Endometrium (tissue), 2 donors: Measurements from ENCODE around the gene SMIM1.
"Not testable (repeated sequence)": the region's sequence is repeated elsewhere in the genome, so short reads cannot be mapped to it uniquely, and the experiment has no call there.

ENCODE experiments used
- FAIRE-seq: peaks from 2 replicates; lab custom pipeline; 2012; peaks lifted over from hg19 to GRCh38; lab: Jason Lieb, UNC
- donor health status: control.
- donor health status: control.

Gene SMIM1

DNA sequence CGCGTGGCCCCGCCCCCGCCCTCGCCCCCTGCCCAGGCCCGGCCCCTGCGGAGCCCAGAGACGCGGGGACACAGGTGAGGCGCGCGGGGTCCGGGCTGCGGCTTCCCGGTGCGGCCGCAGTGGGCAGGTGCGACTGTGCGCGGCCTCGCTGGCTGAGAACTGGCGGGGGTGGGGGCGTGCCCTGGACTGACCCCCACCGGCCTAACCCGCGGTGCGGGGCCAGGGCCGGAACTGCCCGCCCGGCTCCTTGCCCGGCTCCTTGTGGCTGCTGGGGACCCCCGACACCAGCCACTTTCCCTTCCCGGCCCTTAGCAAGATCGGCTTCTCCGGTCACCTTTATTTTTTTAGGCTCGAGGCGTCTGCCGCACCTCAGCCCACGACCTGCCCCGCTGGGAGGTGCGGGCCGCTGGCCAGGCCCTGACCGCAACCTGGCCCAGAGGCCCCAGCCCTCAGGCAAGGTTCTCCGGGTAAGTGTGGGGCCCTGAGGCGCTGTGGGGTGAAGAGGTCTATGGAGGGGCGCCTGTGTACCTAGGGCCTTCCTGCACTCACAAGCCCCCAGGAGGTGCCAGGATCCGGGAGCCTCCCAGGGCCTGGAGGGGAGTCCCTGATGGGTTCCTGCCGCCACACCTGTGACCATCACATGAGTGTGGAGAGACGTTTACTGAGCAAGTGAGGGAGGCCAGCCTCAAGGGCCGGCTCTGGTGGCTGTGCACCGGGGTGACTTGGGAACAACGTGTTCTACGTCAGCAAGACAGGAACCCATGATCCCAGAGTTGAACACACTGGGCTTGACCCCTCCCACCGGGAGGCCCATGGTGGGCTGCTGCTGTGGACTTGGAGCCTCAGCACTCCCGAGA is at the start of gene SMIM1:
Gene SMIM1, plus strand, starts transcription at position 35 of the 857 bp plus-strand sequence. CDS start 2,625 bp downstream, outside the sequence.
- no peak for FAIRE-seq

GRCh38 chr1:3722846-3723245 is 49.7 kb upstream of the SMIM1 start:
- no peak for FAIRE-seq

- FAIRE-seq = not testable (repeated sequence)
Observed at GRCh38 chr1:3724416-3725030, 48.0 kb upstream of the SMIM1 start.

DNA sequence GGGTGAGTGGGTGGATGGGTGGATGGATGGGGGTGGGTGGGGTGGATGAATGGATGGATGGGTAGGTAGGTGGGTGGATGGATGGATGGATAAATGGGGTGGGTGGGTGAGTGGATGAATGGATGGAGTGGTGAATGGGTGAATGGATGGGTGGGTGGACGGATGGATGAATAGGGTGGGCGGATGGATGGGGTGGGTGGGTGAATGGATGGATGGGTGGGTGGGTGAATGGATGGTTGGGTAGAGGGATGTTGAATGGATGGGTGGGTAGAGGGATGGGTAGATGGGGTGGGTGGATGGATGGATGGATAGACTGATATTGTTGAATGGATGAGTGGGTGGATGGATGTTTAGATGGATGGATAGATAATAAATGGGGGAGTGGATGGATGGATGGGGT is 47.2 kb upstream of the SMIM1 start:
- FAIRE-seq = no peak

DNA sequence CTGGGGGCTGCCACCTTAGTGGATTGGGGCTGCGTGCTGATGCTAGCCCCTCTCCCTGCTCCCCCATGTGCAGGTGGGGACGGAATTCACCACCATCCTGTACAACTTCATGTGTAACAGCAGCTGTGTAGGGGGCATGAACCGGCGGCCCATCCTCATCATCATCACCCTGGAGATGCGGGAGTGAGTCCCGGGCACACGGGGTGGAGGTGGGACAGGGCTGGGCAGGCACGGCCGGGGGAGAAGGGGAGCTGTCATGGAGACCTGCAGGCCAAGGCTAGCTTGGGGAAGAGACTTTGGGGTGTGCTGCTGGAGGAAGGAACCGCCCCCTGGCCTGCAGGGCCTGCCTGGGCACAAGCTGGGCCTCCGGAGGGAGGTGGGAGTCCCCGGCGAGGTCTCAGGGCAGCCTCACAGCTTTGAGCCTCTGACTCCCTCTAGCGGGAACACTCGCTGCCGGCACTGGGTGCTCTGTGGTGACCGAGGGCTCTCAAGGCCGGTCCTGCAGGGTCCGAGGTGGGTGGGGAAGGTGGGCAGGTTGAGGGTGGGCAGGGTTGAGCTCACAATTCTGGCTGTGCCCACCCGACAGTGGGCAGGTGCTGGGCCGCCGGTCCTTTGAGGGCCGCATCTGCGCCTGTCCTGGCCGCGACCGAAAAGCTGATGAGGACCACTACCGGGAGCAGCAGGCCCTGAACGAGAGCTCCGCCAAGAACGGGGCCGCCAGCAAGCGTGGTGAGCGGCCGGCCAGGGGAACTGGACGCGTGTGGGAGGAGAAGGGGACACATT is 45.3 kb upstream of the SMIM1 start:
- no peak for FAIRE-seq

- FAIRE-seq = no peak
Observed at GRCh38 chr1:3727825-3728776, 44.4 kb upstream of the SMIM1 start.

GRCh38 chr1:3729594-3730542 is 42.7 kb upstream of the SMIM1 start:
- FAIRE-seq = no peak

DNA sequence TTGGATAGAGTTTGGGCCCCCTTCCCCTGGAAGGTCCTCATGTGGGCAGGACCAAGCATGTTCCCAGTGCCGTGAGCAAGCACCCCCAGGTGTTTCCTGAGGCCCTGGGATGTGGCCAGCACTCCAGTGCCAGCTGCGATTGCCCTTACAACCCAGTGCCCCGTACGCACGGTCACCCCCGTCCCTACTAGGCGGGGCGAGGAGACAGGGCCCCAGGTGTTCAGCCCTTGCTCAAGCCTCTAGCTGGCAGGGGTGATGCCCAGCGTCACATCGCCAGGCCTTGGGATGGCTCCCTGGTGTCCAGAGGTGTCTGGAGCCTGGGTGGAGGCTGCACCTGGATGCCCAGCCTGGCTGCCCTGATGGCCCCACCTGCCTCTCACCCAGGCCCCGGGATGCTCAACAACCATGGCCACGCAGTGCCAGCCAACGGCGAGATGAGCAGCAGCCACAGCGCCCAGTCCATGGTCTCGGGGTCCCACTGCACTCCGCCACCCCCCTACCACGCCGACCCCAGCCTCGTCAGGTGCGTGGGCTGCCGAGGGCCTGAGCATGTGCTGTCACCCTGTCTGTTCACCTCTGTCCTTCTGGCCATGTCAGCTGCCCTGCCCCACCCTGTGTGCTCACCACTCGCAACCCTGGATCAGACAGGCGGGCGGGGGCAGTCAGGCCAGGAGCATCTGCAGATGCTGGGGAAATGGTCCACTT is 41.9 kb upstream of the SMIM1 start:
- FAIRE-seq = no peak

DNA sequence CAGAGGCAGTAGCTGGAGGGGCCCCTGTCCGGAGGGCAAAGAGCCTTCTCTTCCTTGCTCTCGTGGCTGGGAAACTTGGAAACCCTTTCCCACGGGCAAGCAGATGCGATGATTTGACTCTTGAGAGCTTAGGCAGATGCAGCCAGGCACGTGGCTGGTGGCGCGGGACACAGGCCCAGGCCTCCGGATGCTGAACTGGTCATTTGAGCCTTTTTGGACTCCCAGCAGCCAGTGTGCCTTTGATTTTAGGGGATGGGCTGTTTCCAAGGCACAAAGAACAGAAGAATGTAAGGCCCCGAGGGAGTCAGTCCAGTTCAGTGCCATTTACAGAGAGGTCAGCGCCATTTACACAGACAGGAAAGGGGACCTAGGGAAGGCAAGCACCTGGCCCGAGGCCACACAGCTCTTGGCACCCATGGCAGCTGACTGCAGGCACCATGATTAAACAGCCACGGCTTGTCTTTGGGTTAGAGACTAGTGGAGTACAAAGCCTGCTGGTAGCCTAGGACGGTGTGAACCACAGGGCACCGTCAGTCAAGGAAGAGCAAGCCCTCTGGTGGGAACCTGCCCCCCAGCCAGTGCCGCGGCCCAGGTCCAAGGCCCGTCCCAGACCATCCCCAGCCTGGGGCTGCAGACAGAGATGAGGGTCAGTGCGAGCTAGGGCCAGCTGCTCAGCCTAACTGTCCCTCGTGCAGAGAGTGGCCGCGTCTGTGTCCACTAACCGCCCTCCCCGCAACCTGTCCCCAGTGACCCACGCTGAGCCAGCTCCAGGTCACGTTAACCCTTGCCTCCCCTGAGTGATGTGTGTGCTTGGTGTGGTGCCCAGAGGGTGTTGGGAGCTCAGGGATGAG is 40.7 kb upstream of the SMIM1 start:
- no peak for FAIRE-seq

DNA sequence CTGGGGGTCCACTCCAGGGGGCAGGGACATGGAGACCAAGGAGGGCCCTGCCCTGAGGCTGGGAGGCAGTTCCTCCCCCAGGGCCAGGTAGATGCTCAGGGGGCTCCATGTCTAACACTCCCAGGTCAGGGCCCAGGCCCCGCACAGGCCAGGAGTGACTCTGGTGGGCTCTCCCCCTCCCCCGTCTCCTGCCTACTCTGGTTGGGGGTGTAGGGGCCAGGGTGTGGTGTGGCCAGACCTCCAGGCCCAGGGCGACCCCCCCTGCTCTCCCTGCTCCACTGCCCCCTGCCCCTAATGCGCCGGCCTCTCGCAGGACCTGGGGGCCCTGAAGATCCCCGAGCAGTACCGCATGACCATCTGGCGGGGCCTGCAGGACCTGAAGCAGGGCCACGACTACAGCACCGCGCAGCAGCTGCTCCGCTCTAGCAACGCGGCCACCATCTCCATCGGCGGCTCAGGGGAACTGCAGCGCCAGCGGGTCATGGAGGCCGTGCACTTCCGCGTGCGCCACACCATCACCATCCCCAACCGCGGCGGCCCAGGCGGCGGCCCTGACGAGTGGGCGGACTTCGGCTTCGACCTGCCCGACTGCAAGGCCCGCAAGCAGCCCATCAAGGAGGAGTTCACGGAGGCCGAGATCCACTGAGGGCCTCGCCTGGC is 40.0 kb upstream of the SMIM1 start:
- no peak for FAIRE-seq

DNA sequence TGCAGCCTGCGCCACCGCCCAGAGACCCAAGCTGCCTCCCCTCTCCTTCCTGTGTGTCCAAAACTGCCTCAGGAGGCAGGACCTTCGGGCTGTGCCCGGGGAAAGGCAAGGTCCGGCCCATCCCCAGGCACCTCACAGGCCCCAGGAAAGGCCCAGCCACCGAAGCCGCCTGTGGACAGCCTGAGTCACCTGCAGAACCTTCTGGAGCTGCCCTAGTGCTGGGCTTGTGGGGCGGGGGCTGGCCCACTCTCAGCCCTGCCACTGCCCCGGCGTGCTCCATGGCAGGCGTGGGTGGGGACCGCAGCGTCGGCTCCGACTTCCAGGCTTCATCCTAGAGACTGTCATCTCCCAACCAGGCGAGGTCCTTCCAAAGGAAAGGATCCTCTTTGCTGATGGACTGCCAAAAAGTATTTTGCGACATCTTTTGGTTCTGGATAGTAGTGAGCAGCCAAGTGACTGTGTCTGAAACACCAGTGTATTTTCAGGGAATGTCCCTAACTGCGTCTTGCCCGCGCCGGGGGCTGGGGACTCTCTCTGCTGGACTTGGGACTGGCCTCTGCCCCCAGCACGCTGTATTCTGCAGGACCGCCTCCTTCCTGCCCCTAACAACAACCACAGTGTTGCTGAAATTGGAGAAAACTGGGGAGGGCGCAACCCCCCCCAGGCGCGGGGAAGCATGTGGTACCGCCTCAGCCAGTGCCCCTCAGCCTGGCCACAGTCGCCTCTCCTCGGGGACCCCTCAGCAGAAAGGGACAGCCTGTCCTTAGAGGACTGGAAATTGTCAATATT is 39.3 kb upstream of the SMIM1 start:
- FAIRE-seq = no peak

DNA sequence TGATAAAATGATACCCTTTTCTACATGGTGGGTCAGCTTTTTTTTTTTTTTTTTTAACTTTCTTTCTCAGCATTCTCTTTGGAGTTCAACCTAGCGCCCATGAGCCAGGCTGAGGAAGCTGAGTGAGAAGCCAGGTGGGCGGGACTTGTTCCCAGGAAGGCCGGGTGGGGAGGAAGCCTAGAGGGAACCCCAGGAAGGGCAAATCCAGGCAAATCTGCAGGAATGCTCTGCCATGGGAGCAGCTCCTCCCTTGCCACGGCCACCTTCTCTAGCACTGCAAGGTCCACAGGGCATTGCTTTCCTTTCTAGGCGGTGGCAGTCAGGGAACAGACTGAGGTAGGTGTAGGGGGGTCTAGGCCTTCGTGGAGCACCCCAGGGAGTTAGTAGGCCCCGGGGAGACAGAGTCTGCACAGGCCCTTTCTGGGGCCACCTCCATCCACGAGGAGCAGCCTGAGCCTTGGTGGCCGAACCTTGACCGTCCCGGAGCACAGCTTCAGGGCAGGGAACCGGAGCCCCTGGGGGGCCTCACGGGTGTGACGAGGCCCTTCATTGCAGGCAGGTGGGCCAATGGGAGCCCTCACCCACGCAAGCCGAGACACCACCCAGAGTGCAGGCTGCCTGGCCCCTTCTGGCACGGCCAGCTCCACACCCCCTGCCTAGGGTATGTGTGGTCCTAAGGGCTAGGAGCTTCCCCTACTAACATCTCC is 38.5 kb upstream of the SMIM1 start:
- no peak for FAIRE-seq

GRCh38 chr1:3734602-3735001 is 37.9 kb upstream of the SMIM1 start:
- no peak for FAIRE-seq

GRCh38 chr1:3735027-3735681 is 37.4 kb upstream of the SMIM1 start:
- no peak for FAIRE-seq

DNA sequence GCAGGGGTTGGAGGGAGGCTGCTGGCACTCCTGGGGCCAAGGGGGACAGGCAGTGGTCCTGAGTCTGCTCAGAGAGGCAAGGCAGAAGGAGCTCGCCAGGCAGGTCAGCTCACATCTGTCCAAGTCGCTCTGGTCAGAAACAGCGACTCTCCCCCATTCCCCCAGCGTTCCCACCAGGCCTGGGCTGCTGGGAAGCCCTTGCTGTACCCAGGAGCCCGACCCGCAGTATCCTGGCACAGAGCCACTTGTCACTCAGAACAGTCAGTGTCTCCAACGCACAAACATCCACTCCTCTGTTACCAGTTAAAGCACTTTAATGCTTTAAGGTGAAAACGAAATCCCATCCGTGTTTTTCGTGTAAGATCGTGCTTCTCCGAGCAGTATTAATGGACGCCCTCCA is 36.9 kb upstream of the SMIM1 start:
- no peak for FAIRE-seq

DNA sequence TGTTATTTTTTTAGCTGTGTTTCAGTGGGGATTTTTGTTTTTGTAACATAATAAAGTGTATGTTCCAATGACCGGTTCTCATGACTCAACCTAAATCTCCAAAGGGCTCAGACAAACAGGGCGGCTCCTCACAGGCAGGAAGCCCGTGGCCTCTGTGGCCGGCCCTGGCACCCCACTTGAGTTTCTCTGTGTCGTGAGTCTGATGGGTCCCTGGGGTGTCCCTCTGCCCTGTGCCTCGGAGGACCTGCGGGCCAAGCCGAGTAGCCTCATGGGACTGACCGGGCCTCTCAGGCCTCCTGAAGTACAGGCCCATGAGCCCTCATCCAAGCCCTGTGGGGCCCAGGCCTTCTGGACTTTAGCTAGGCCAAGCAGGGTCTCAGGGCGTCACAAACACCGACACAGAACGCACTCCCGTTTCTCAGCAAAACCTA is 36.4 kb upstream of the SMIM1 start:
- FAIRE-seq = no peak
